K562 (cell line): ENCODE data around the gene NEK3. TPM values are rescaled to one million over a fixed set of nuclear protein-coding genes. Genes with fewer than 3 reads are reported as not detected.
"Not testable (repeated sequence)": the region's sequence is repeated elsewhere in the genome, so short reads cannot be mapped to it uniquely, and the experiment has no call there.

Experiments
- ATAC-seq: fragments of 200-7000 bp; cut with Tn5 transposase; 3 replicates; pipeline ENCODE4 v1.9.1; 2020; ENCODE audit warnings: moderate library complexity
- BruUV-seq: library from RNA; stranded (reverse); fragments of 400-500 nt; replicated peaks from 2 replicates; lab custom pipeline; 2021; lab: Mats Ljungman, UMichigan
- CTCF ChIA-PET: fragments of 300-600 bp; formaldehyde crosslinking; extraction: SDS; loops from one replicate; lab custom pipeline; 2021; ENCODE audit warnings: low intra/inter-chr PET ratio; lab: Yijun Ruan, JAX
- POLR2A ChIA-PET: fragments of 300-600, 350-650 bp; sonication (Branson Sonifier 250); formaldehyde crosslinking; extraction: SDS; loops from one replicate; lab custom pipeline; 2021; ENCODE audit warnings: antibody characterized with exemption, inconsistent platforms; lab: Yijun Ruan, JAX
- DNase-seq, 4 experiments: peaks; one replicate each; pipeline versions ENCODE4 v3.0.0 to v3.0.0-alpha.2; 2011 to 2018; ENCODE audit warnings: low spot score in 3 of 4, mixed read lengths in 3 of 4; ENCODE audit errors: extremely low read depth in 1 of 4
- FAIRE-seq: peaks from 2 replicates; lab custom pipeline; 2011; peaks lifted over from hg19 to GRCh38; lab: Jason Lieb, UNC
- H2AFZ ChIP-seq: 2 replicates; pipeline ENCODE4 v1.6.0; 2011; ENCODE audit warnings: low read depth, low read length, control low read depth, inconsistent platforms
- H3K27ac ChIP-seq: fragments of 200-600 bp; 3 replicates; pipeline ENCODE4 v1.8.0; 2011; ENCODE audit warnings: low read depth, mild to moderate bottlenecking, control low read depth, inconsistent platforms, low read length, moderate library complexity, mixed read lengths; ENCODE audit errors: extremely low read depth
- H3K27me3 ChIP-seq, 2 experiments: fragments of 300-600 bp in 1 of 2; 2 replicates in 1 of 2; 3 replicates in 1 of 2; pipeline versions ENCODE4 v1.6.0 to v1.8.0; 2011; ENCODE audit warnings: inconsistent platforms in 2 of 2, low read length in 2 of 2, mild to moderate bottlenecking in 1 of 2, mixed read lengths in 1 of 2, moderate library complexity in 1 of 2; ENCODE audit not compliant: control insufficient read depth in 2 of 2, insufficient read depth in 2 of 2
- H3K36me3 ChIP-seq: fragments of 300-600 bp; 3 replicates; pipeline ENCODE4 v1.8.0; 2011; ENCODE audit warnings: mild to moderate bottlenecking, low read length, inconsistent platforms; ENCODE audit not compliant: control insufficient read depth, insufficient read depth
- H3K4me1 ChIP-seq, 2 experiments: fragments of 200-600 bp in 1 of 2; replicated peaks in 1 of 2; 2 replicates in 1 of 2; 3 replicates in 1 of 2; pipeline versions ENCODE4 v1.5.1 to v1.8.0; 2011; ENCODE audit warnings: inconsistent platforms in 2 of 2, low read length in 2 of 2, mild to moderate bottlenecking in 1 of 2, mixed read lengths in 1 of 2, moderate library complexity in 1 of 2; ENCODE audit not compliant: control insufficient read depth in 2 of 2, insufficient read depth in 2 of 2
- H3K4me2 ChIP-seq: 2 replicates; pipeline ENCODE4 v1.6.1; 2011; ENCODE audit warnings: low read length, control low read depth, inconsistent platforms, mixed read lengths; ENCODE audit not compliant: insufficient read depth
- H3K4me3 ChIP-seq: fragments of 200-600 bp; sonication (generic), shearing (Covaris generic); 2 replicates; pipeline ENCODE4 v1.5.1; 2016; ENCODE audit warnings: control low read depth, inconsistent platforms
- H3K79me2 ChIP-seq: fragments of 200-600 bp; 3 replicates; pipeline ENCODE4 v1.8.0; 2011; ENCODE audit warnings: low read length, inconsistent platforms; ENCODE audit not compliant: control insufficient read depth, insufficient read depth
- H3K9ac ChIP-seq, 2 experiments: 2 replicates each; pipeline versions ENCODE4 v1.6.0 to v1.6.1; 2011; ENCODE audit warnings: low read depth in 2 of 2, low read length in 2 of 2, control low read depth in 1 of 2, inconsistent platforms in 1 of 2, mild to moderate bottlenecking in 1 of 2, mixed read lengths in 1 of 2; ENCODE audit not compliant: insufficient read depth in 1 of 2
- H3K9me1 ChIP-seq: one replicate; pipeline ENCODE4 v1.6.0; 2011; ENCODE audit warnings: inconsistent platforms, mild to moderate bottlenecking, low read length, moderate library complexity; ENCODE audit not compliant: control insufficient read depth, insufficient read depth
- H3K9me3 ChIP-seq: replicated peaks from 2 replicates; pipeline ENCODE4 v1.5.1; 2011; ENCODE audit warnings: low read depth, low read length, inconsistent platforms; ENCODE audit not compliant: control insufficient read depth, insufficient read depth
- H4K20me1 ChIP-seq: replicated peaks from 2 replicates; pipeline ENCODE4 v1.6.1; 2011; ENCODE audit warnings: low read length, inconsistent platforms, mixed read lengths; ENCODE audit not compliant: control insufficient read depth, insufficient read depth
- ARID1B ChIP-seq: fragments of 450-650 bp; IDR thresholded peaks from 2 replicates; pipeline ENCODE4 v1.6.1; 2016; ENCODE audit warnings: antibody characterized with exemption, mild to moderate bottlenecking, inconsistent platforms
- ATF7 ChIP-seq: fragments of 450-650 bp; IDR thresholded peaks from 2 replicates; pipeline ENCODE4 v1.7.1; 2014; ENCODE audit warnings: mild to moderate bottlenecking, moderate library complexity
- CEBPB ChIP-seq: fragments of 450-650 bp; IDR thresholded peaks from 2 replicates; pipeline ENCODE4 v1.6.1; 2016; ENCODE audit warnings: missing genetic modification characterization, missing compliant biosample characterization
- CEBPG ChIP-seq, 3 experiments: fragments of 200-800 bp in 1 of 3; sonication (Bioruptor generic) in 1 of 3; sonication (generic) in 1 of 3; formaldehyde crosslinking in 1 of 3; IDR thresholded peaks in 2 of 3; conservative IDR thresholded peaks in 1 of 3; 2 replicates each; pipeline versions ENCODE4 v1.6.1 to v1.8.0; 2016 to 2022; ENCODE audit warnings: missing compliant biosample characterization in 2 of 3, missing genetic modification characterization in 2 of 3, mild to moderate bottlenecking in 1 of 3, missing genetic modification reagents in 1 of 3
- FOSL1 ChIP-seq: fragments of 200-800 bp; sonication (Bioruptor generic); conservative IDR thresholded peaks from 2 replicates; pipeline ENCODE4 v1.6.1; 2016; ENCODE audit warnings: missing genetic modification characterization, missing compliant biosample characterization
- RAD21 ChIP-seq, 2 experiments: fragments of 250-450 bp in 1 of 2; fragments of 450-650 bp in 1 of 2; sonication (Bioruptor Pico) in 1 of 2; formaldehyde crosslinking in 1 of 2; IDR thresholded peaks in 1 of 2; conservative IDR thresholded peaks in 1 of 2; 2 replicates each; pipeline versions ENCODE4 v1.4.0 to v1.8.0; 2020 to 2022; ENCODE audit warnings: mild to moderate bottlenecking in 2 of 2, moderate library complexity in 1 of 2
- SMARCA4 ChIP-seq: fragments of 450-650 bp; IDR thresholded peaks from 2 replicates; pipeline ENCODE4 v1.6.1; 2016
- SOX6 ChIP-seq: fragments of 450-650 bp; IDR thresholded peaks from 2 replicates; pipeline ENCODE4 v1.6.1; 2014; ENCODE audit warnings: mild to moderate bottlenecking
- WGBS: fragments of 100-300 bp; shearing (Covaris generic); methylation state at CpG from one replicate; pipeline ENCODE4 v1.1.6; 2016; ENCODE audit warnings: low coverage, mixed read lengths; ENCODE audit not compliant: insufficient coverage; ENCODE audit errors: missing lambda C conversion rate; 5-methylcytosine and 5-hydroxymethylcytosine counted together
- in situ Hi-C: fragments of 300-500 bp; cut with MboI; formaldehyde crosslinking; loops from 4 replicates; pipeline ENCODE4 v1.15.0; 2018; ENCODE audit warnings: inconsistent platforms, mixed read lengths
- intact Hi-C: fragments of 100-400 bp; cut with micrococcal nuclease; formaldehyde crosslinking; loops from 2 replicates; pipeline ENCODE4 v1.14.2; 2022
- polyA plus RNA-seq, 8 experiments: library from polyadenylated mRNA; depleted of rRNA in 4 of 8; stranded (reverse) in 5 of 8; unstranded in 3 of 8; fragments of >200 nt; fragmentation: Nextera tagmentation in 2 of 8; fragmentation: Illumina TruSeq in 1 of 8; extraction: Ambion mirVana in 2 of 8; extraction: Trizol in 1 of 8; gene quantifications; 2 replicates each; pipeline versions ENCODE4 v1.2.1 to v1.2.3, GENCODE V29; 2011 to 2014; ENCODE audit warnings: inconsistent platforms in 1 of 8, missing spikeins in 1 of 8
- total RNA-seq, 7 experiments: library from RNA; depleted of rRNA in 6 of 7; stranded (reverse); fragments of >200 nt in 6 of 7; fragmentation: Illumina TruSeq in 2 of 7; extraction: Trizol in 2 of 7; gene quantifications; 2 replicates each; pipeline versions ENCODE4 v1.2.1 to v1.2.3, GENCODE V29; 2011 to 2021; ENCODE audit warnings: low replicate concordance in 1 of 7
- TF ChIP-seq, protein P1 (sequence below): fragments of 200-800 bp; sonication (Bioruptor generic); IDR thresholded peaks from 2 replicates; pipeline ENCODE4 v1.6.1; 2017; ENCODE audit warnings: missing genetic modification characterization, missing compliant biosample characterization
- TF ChIP-seq, protein P2 (sequence below), 2 experiments: fragments of 450-650 bp; IDR thresholded peaks; 2 replicates each; pipeline ENCODE4 v1.6.1; 2016; ENCODE audit warnings: mild to moderate bottlenecking in 2 of 2, borderline replicate concordance in 1 of 2, low read depth in 1 of 2, moderate library complexity in 1 of 2
- TF ChIP-seq, protein P3 (sequence below): fragments of 450-650 bp; IDR thresholded peaks from 2 replicates; pipeline ENCODE4 v1.6.1; 2016; ENCODE audit warnings: missing biosample characterization, missing genetic modification characterization

Gene NEK3
- total and polyA plus RNA-seq, 9 of the 15 experiments (the other 6 are each of a cell fraction or from before 2014, with no cell fraction given) = 6.2 to 11.0 (median 9.3) TPM

DNA sequence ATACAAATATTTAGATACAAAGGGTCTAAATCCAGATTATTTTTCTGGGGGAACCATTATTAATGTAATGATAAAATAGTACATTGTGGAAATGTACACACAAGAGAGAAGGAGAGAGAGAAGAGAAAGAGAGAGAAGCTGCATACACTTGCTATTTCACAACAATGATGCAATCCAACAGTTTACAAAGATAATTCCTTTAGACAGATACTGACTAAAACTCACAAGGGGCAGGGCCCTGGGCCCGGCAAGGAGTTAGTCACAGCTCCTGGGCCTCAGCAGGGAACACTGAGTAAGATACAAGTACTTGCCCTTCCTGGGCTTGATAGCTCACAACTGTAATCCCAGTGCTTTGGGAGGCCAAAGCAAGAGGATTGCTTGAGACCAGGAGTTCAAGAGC lies 44.5 kb upstream of the NEK3 start:
- WGBS = 0% methylated on average over 1 of the region's 1 CpG
- DNase-seq = peak in 2 of 4 experiments; percentile 6 to 24
- FAIRE-seq, CTCF ChIA-PET, in situ Hi-C loops, H3K9ac ChIP-seq, H2AFZ ChIP-seq, H3K79me2 ChIP-seq, POLR2A ChIA-PET, H3K9me3 ChIP-seq, intact Hi-C loops, H3K36me3 ChIP-seq, H3K27me3 ChIP-seq, H3K4me3 ChIP-seq, H3K4me2 ChIP-seq, H4K20me1 ChIP-seq, H3K4me1 ChIP-seq, H3K27ac ChIP-seq, BruUV-seq, H3K9me1 ChIP-seq: not testable (repeated sequence)
- ATAC-seq = peak; percentile 88
- TF ChIP-seq FOSL1 (peak; percentile 56), SOX6 (0 out of 2 replicates have a peak, but pooled peaks have one; percentile 25), CEBPB (tag) (peak; percentile 93), CEBPG (CRISPR knock-in tag; IDR thresholded peaks at IDR 0.05) (peak; percentile 75), CEBPG (tag; conservative IDR thresholded peaks at IDR 0.05 in 1 of 2, IDR thresholded peaks at IDR 0.05 in 1 of 2) (peak; percentile 96 to 97), RAD21 (CRISPR knock-in tag; conservative IDR thresholded peaks at IDR 0.05 in 1 of 2, IDR thresholded peaks at IDR 0.05 in 1 of 2) (0 out of 4 replicates have a peak, but pooled peaks of 1 of the 2 experiments have one; percentile 8), ATF7 (peak; percentile 85), ARID1B (peak; percentile 40; the same call in 1 of the 2 replicates), SMARCA4 (peak; percentile 48; the same call in 1 of the 2 replicates)
- TF ChIP-seq, protein P1, sequence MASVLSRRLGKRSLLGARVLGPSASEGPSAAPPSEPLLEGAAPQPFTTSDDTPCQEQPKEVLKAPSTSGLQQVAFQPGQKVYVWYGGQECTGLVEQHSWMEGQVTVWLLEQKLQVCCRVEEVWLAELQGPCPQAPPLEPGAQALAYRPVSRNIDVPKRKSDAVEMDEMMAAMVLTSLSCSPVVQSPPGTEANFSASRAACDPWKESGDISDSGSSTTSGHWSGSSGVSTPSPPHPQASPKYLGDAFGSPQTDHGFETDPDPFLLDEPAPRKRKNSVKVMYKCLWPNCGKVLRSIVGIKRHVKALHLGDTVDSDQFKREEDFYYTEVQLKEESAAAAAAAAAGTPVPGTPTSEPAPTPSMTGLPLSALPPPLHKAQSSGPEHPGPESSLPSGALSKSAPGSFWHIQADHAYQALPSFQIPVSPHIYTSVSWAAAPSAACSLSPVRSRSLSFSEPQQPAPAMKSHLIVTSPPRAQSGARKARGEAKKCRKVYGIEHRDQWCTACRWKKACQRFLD (CRISPR knock-in tag) = 0 out of 2 replicates have a peak, but pooled peaks have one; percentile 20
- TF ChIP-seq, protein P2, sequence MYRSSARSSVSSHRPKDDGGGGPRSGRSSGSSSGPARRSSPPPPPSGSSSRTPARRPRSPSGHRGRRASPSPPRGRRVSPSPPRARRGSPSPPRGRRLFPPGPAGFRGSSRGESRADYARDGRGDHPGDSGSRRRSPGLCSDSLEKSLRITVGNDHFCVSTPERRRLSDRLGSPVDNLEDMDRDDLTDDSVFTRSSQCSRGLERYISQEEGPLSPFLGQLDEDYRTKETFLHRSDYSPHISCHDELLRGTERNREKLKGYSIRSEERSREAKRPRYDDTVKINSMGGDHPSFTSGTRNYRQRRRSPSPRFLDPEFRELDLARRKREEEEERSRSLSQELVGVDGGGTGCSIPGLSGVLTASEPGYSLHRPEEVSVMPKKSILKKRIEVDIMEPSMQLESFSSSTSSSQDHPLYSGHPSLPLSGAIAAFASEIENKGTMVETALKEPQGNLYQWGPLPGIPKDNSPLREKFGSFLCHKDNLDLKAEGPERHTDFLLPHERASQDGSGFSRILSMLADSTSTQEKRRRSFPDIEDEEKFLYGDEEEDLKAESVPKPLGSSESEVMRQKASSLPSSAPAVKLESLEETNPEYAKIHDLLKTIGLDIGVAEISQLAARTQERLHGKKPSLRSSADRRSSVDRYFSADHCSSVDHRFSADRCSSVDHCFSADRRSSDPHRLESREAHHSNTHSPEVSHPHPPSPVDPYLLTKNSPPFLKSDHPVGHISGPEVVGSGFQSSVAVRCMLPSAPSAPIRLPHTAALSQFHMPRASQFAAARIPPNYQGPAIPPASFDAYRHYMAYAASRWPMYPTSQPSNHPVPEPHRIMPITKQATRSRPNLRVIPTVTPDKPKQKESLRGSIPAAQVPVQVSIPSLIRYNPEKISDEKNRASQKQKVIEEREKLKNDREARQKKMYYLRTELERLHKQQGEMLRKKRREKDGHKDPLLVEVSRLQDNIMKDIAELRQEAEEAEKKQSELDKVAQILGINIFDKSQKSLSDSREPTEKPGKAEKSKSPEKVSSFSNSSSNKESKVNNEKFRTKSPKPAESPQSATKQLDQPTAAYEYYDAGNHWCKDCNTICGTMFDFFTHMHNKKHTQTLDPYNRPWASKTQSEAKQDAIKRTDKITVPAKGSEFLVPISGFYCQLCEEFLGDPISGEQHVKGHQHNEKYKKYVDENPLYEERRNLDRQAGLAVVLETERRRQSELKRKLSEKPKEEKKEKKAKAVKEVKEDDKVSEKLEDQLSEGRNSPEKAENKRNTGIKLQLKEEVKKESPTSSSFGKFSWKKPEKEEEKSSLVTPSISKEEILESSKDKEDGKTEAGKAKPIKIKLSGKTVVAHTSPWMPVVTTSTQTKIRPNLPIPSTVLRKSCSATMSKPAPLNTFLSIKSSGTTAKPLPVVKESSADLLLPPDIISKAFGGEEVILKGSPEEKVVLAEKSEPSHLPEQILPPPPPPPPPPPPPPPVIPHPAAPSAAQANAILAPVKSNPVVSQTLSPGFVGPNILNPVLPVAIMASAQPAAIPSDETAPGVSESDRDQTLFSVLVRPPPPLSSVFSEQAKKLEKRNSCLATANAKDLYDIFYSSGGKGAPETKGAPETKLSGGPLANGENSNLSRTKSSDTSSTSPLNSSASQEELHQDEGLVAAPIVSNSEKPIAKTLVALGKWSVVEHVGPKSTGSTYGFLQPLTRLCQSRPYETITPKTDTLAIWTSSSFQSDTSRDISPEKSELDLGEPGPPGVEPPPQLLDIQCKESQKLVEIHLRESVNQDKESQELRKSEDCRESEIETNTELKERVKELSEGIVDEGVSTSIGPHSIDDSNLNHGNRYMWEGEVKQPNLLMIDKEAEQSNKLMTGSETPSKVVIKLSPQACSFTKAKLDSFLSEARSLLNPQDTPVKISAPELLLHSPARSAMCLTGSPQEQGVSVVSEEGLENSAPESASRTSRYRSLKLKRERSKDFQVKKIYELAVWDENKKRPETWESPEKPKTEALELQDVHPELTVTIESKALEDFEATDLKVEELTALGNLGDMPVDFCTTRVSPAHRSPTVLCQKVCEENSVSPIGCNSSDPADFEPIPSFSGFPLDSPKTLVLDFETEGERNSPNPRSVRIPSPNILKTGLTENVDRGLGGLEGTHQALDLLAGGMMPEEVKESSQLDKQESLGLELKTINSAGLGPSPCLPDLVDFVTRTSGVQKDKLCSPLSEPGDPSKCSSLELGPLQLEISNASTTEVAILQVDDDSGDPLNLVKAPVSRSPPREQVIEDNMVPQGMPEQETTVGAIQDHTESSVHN (IDR thresholded peaks at IDR 0.05; ENCODE audit: borderline replicate concordance in 1 of 2, low read depth in 1 of 2) = 0 out of 4 replicates have a peak, but pooled peaks of 1 of the 2 experiments have one; percentile 31
- TF ChIP-seq, protein P3, sequence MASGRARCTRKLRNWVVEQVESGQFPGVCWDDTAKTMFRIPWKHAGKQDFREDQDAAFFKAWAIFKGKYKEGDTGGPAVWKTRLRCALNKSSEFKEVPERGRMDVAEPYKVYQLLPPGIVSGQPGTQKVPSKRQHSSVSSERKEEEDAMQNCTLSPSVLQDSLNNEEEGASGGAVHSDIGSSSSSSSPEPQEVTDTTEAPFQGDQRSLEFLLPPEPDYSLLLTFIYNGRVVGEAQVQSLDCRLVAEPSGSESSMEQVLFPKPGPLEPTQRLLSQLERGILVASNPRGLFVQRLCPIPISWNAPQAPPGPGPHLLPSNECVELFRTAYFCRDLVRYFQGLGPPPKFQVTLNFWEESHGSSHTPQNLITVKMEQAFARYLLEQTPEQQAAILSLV (tag) = peak; percentile 78
